Stimulated activated CD8-positive, alpha-beta memory T cell treated with anti-CD3 and anti-CD28 coated beads, Interleukin-15, amount 100 ng/mL, for 4 hours (primary cell): ENCODE results near the gene ZNF628.
A peak's percentile ranks its signal among the peaks of the same experiment; 100 is the strongest.

ENCODE experiments used
- DNase-seq, 2 donors: peaks; one replicate each; pipeline ENCODE4 v3.0.0-alpha.2; 2020; ENCODE audit warnings: low read depth in 2 of 2

ZNF628 gene

DNA sequence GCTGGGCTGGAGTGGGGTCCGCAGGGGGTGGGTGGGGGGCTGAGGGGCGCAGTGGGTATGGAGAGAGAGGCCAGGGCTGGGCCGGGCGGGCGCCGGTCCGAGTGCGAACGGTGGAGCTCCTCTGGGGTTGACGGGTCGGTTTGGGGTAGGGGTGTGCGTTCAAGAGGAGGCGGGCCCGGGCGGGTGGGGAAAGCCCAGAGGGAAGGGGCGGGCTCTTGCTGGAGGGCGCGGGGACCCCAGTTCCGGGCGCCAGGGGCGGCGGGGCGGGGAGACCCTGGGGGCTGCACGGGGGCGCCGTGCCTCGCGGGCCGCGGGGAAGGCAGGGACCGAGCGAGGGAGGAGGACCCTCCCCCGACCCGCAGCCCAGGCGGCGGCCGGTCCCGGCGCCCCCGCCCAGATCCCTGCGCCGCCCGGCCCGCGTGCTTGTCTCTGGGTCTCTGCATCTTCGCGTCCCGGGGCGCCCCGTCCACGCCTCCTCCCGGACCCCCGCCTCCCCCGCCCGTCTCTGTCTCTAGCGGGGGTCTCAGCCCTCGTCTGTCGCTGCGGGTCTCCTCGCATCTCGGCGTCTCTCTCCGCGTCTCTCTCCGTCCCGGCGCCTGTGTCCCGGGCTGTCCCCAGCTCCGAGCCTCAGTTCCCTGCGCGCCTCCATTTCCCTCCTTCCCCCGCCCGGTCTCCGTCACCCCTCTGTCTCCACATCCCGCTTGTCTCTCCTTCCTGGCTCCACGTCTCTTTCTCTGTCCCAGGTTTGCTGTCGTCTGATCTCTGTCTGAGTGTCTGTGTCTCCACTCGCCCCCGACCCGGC is 25.1 kb upstream of the ZNF628 start:
- no peak for DNase-seq

DNA sequence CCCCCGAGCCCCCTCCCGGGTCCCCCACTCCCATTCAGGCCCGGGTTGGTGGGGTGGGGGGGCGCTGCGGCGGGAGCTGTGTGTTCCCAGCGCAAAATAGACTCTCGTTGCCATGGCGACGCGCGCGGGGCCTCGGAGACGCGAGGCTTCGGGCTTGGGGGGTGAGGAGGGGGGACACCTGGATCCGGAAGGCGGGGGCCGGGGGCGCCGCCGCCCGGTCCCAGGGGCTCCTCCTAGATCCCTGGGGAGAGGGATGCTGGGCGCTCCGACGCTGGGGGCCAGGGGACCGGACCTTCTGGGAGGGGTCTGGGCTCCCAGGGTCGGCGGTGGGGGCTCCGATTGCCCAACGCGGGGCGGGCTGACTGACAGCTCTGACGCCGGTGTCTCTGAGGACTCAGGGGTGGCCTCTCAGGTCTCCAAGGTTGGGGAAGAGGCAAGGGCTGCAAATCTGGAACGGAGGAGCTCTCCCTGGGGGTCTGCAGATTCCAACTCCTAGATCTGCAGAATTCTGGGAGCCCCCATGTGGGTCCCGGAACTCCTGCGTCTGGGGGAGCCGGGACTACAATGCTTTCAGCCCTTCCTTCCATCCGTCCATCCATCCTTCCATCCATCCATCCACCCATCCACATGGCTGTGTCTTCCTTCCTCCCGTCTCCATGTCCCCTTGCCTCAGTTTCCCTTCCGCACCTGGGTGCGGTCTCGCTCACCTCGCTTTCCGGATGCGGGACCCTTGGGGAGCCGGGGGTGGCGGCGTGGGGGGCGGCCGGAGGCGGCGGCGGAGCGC is 24.3 kb upstream of the ZNF628 start:
- no peak for DNase-seq

- no peak for DNase-seq
These were observed 23.6 kb upstream of the ZNF628 start for GRCh38 chr19:55452749-55453346.

GRCh38 chr19:55453511-55454260 is 22.7 kb upstream of the ZNF628 start:
- DNase-seq: no peak

GRCh38 chr19:55454787-55455243 is 21.6 kb upstream of the ZNF628 start:
- DNase-seq: no peak

- DNase-seq: no peak
These were observed 20.7 kb upstream of the ZNF628 start for GRCh38 chr19:55455576-55456235.

- no peak for DNase-seq
These were observed 20.1 kb upstream of the ZNF628 start for GRCh38 chr19:55456347-55456746.

DNA sequence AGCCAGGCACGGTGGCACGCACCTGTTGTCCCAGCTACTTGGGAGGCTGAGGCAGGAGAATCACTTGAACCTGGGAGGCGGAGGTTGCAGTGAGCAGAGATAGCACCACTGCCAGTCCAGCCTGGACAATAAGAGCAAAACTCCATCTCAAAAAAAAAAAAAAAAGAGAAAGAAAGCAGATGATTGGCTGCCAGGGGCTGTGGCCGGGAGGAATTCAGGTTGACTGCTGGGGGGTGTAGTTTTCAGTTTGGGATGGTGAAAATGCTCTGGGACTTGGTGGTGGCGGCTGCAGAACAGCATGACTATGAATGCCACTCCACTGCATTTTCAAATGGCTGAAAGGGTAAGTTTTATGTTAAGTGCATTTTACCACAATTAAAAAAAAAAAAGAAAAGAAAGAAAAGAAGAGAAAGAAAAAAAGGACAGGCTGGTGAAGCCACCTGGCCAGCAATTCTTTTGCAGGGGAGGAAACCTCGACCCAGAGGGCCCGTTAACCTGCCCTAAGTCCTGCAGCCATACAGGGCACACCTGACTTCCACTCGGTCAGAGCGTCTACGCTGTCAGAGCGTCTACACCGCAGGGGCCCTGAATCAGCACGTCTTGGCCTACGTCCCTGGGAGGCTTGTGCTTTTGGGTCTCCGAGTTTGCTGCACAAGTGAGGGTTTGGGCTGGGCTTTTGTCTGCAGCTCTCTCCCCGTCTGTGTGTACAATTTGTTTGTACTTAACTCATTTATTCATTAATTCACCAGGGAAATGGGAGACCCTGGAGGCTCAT is 18.5 kb upstream of the ZNF628 start:
- no peak for DNase-seq

GRCh38 chr19:55459551-55459949 is 16.9 kb upstream of the ZNF628 start:
- no peak for DNase-seq

GRCh38 chr19:55459950-55460657 is 16.3 kb upstream of the ZNF628 start:
- DNase-seq: no peak

GRCh38 chr19:55460670-55461258 is 15.7 kb upstream of the ZNF628 start:
- DNase-seq: no peak

DNA sequence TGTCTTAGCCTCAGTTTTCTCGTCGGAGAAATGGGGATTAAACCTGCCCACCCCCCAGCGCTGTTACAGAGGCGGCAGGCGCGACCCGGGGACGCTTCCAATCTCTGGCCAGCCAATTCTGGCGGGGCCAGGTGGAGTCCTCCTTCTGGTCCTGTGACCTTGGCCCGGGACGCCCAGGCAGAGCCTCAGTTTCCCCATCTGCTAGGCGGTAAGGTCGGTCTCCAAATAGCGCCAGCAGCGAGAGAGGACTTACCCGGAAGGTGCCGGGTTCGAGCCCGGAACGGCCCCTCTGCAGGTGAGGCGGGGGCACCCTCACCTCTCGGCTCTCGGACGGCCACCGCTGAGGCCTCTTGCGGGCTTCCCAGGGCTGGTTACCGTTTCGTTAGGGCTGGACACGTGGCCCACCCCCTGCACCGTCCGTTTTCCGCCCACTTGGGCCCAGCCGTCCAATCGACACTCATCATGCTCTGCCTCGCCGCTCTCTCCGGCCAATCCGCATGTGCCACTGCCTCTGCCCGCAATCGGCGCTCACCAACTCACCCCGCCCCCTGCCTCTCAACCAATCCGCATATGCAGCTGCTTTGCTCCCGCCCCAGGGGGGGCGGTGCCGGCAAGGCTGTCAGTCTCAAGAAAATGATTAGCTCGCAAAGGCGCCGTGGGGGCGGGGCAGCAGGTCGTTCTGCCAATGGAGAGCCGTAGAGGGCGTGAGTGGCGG is 15.0 kb upstream of the ZNF628 start, which contains the start of gene ISOC2:
ISOC2 (minus strand) TSS at position 384 of the 715 bp plus-strand sequence. CDS start 5,156 bp downstream, outside the sequence.
- peak; percentile 100 for DNase-seq

- no peak for DNase-seq
These were observed 14.3 kb upstream of the ZNF628 start for GRCh38 chr19:55461974-55462626.

DNA sequence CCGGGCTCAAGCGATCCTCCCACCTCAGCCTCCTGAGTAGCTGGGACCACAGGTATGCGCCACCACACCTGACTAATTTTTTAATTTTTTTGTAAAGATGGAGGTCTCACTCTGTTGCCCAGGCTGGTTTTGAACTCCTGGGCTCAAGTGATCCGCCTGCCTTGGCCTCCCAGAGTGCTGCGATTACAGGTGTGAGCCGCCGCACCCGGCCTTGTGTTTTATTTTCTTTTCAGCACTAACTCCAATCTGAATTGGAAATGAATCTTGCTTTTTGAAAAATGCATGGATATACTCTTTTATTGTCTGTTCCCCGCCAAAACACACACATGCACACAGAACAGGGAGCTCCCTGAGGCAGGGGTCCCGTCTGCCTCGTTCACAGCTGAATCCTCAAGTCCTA is 13.7 kb upstream of the ZNF628 start:
- no peak for DNase-seq

DNA sequence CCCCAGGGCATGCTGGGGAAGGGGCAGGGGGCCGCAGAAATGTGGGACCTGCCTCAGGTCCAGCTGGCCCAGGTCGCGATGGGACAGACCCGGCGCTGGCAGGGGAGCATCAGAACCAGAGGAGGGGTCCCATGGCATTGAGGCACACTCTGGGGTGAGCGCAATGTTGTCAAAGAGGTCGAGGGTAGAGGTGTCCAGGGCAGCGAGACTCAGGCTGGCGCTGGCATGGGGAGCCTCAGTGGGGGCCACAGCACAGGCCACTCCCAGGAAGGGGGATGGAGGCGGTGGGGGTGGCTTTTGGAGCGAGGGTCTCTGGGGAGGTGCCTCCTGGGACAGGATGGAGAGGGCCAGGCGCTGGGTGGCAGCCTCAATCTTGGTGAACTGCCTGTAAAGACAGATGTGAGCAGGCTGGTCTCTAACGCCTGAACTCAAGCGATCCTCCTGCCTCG is 12.8 kb upstream of the ZNF628 start:
- no peak for DNase-seq

DNA sequence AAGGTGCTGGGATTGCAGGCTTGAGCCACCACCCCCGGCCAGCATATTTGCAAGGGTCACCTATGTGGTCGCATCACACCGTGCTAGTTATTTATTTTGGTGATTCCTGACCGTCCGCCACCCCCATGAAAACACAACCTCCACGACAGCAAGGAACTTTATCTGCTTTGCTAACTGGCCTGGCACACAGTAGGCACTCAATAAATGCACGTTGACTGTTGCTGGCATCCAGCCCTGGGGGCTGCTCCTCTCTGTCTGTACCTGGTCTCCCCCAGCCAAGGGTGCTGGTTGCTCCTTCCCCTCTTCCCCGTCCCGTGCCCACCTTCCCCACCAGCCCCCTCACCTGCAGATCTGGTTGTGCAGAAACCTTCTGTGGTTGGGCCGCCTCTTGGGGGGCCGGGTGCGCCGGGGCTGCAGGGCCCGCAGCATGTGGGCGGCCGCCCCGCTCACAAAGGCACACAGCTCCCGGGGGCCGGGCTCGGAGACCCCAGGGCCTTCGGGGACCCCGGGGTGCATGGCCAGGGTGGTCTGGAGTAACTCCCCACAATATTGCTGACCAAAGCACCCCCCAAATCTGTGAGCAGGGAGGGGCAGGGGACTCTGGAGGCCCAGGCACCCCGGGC is 12.3 kb upstream of the ZNF628 start:
- DNase-seq: no peak

GRCh38 chr19:55464662-55465054 is 11.8 kb upstream of the ZNF628 start, which contains the start of gene C19orf85:
TSS of gene C19orf85 (minus strand) at chr19:55464751. CDS start at chr19:55464554, 197 bp downstream.
- DNase-seq: no peak
